HEK293 (cell line): ENCODE measurements around the gene CNKSR3.

Experiments
- CTCF ChIP-seq: fragments of 450-650 bp; formaldehyde crosslinking; IDR thresholded peaks from 2 replicates; pipeline ENCODE4 v1.5.1; 2016; ENCODE audit warnings: missing biosample characterization, missing genetic modification characterization
- YY1 ChIP-seq: fragments of 450-650 bp; formaldehyde crosslinking; IDR thresholded peaks from 2 replicates; pipeline ENCODE4 v1.5.1; 2018; ENCODE audit warnings: missing biosample characterization, missing genetic modification characterization
- ZNF274 ChIP-seq, 2 experiments: fragments of 200-500 bp in 1 of 2; fragments of 450-650 bp in 1 of 2; sonication (Bioruptor generic) in 1 of 2; formaldehyde crosslinking in 1 of 2; IDR thresholded peaks; 2 replicates each; pipeline versions ENCODE4 v1.5.1 to v1.6.1; 2014 to 2016; ENCODE audit warnings: borderline replicate concordance in 1 of 2, inconsistent platforms in 1 of 2, low read length in 1 of 2, missing biosample characterization in 1 of 2, missing genetic modification characterization in 1 of 2
- ZNF704 ChIP-seq: fragments of 450-650 bp; formaldehyde crosslinking; IDR thresholded peaks from 2 replicates; pipeline ENCODE4 v1.5.1; 2016; ENCODE audit warnings: missing biosample characterization, missing genetic modification characterization
- ZSCAN5A ChIP-seq: fragments of 450-650 bp; formaldehyde crosslinking; IDR thresholded peaks from 2 replicates; pipeline ENCODE4 v1.5.1; 2016; ENCODE audit warnings: missing biosample characterization, missing genetic modification characterization

GRCh38 chr6:154534531-154534930 lies 24.0 kb upstream of the CNKSR3 start:
- no peak for TF ChIP-seq ZSCAN5A
- no peak for TF ChIP-seq ZNF274 (IDR thresholded peaks at IDR 0.05; ENCODE audit: low read length)
- no peak for TF ChIP-seq ZNF274 (tag by site-specific recombination; IDR thresholded peaks at IDR 0.05; ENCODE audit: borderline replicate concordance)
- no peak for TF ChIP-seq YY1
- TF ChIP-seq CTCF (tag by site-specific recombination): no peak
- no peak for TF ChIP-seq ZNF704 (tag by site-specific recombination)
